A204.1 (cell line): ENCODE measurements around the gene SMARCD1.
A peak's percentile ranks its signal among the peaks of the same experiment; 100 is the strongest.
"Not testable (repeated sequence)": the region's sequence is repeated elsewhere in the genome, so short reads cannot be mapped to it uniquely, and the experiment has no call there.

Experiments
- FAIRE-seq: peaks from 2 replicates; lab custom pipeline; 2012; peaks lifted over from hg19 to GRCh38; lab: Jason Lieb, UNC

Gene SMARCD1

DNA sequence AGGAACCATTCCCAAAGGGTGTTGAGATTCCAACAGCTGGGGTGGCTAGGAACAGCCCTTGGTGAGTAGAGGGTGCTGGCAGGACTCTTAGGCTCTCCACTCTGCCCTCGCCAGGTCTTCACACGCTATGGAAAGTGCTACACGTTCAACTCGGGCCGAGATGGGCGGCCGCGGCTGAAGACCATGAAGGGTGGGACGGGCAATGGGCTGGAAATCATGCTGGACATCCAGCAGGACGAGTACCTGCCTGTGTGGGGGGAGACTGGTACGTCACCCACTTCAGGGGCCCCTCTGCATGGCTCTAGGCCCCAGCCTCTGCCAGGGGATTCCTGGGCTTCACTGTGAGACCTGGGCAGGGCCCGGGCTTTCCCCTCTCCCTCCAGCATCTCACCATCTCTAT, 8.0 kb upstream of the SMARCD1 start:
- no peak for FAIRE-seq

DNA sequence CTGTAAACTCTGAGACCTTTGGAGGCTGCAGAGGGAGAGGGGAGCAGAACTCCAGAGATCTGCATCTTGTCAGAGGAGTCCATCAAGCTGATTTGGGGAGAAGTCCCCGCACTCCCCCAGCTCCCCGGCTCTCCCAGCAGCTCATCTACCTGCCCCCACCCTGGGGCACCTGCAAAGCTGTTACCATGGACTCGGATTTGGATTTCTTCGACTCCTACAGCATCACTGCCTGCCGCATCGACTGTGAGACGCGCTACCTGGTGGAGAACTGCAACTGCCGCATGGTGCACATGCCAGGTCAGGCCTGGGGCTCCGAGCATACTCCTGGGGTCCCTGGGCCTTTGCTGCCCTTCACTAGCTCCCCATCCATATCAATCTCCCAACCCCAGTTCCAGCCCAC, 6.9 kb upstream of the SMARCD1 start:
- FAIRE-seq: no peak

DNA sequence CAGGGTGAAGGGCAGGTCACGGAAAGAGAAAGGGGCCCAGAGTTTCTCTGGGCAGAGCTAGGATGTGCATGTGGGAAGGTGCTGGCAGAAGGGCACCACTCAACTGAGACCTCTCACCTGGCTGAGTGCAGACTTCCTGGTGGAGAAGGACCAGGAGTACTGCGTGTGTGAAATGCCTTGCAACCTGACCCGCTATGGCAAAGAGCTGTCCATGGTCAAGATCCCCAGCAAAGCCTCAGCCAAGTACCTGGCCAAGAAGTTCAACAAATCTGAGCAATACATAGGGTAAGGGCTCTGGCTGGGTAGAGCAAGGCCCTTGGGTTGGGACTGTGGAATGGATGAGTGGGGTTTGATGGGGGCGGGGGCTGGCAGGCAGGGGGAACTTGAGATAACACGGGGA, 5.4 kb upstream of the SMARCD1 start:
- no peak for FAIRE-seq

DNA sequence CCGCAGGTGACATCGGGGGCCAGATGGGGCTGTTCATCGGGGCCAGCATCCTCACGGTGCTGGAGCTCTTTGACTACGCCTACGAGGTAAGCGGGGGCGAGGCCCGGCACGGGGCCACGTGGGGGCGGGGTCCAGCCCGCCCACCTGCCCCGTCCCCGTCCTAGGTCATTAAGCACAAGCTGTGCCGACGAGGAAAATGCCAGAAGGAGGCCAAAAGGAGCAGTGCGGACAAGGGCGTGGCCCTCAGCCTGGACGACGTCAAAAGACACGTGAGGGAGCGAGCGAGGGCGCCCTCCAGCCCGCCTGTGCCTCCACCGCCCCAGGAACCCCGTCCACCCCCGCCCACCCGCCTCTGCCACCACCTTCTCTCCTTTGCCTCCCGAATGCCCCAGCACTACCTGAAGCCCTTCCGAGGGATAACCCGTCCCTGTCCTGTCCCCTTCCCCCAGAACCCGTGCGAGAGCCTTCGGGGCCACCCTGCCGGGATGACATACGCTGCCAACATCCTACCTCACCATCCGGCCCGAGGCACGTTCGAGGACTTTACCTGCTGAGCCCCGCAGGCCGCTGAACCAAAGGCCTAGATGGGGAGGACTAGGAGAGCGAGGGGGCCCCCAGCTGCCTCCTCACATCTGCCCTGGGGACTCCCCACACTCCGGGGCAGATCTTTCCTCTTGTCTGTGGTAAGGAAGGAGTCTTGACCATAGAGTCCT, 3.9 kb upstream of the SMARCD1 start:
- no peak for FAIRE-seq

DNA sequence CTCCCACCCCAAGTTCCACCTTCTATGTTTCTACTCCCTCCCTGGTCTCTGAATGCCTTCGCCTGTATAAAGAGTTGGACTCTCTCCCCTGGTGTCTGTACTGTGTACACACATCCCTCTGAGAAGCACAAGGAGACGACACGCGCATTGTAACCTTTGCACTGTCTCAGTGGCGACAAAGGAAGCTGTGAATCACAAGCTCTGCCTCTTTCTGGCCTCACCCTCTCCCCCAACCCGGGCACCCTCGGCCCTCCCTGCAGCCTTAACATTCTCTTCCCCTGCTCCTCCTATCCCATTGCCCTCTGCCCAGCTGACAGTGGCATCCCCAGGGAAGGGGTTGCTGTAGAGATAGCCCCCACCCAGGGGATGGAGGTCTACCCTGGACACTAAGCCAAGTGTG, 2.5 kb upstream of the SMARCD1 start:
- no peak for FAIRE-seq

DNA sequence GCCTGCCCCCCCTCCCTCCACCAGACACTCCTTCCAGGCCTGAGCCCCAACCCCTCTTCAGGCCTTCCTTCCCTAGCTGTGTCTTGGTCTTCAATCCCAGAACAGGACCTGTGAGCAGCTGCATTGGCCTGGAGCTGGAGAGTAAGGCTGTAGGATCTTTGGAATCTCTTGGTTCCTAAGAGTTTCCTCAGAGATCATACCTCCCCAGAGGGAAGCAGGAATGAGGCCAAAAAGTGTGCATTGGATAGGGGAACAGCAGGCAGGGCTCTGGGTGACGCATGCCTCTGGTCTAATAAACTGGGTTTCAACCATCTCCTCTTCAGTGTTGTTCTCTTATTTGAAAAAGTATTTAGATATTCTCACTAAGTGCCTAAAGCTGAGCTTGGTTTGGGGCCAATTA, 1.8 kb upstream of the SMARCD1 start:
- no peak for FAIRE-seq

DNA sequence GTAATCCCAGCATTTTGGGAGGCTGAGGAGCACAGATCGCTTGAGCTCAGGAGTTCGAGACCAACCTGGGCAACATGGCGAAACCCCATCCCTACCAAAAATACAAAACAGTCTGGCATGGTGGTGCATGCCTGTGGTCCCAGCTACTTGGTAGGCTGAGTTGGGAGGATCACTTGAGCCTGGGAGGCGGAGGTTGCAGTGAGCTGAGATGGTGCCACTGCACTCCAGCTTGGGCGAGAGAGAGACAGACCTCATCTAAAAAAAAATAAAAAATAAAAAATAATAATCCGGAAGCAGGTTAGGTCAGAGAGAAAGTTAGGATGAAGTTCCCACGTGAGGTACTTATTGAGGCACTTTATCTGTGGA, 750 bp upstream of the SMARCD1 start:
- FAIRE-seq: not testable (repeated sequence)

DNA sequence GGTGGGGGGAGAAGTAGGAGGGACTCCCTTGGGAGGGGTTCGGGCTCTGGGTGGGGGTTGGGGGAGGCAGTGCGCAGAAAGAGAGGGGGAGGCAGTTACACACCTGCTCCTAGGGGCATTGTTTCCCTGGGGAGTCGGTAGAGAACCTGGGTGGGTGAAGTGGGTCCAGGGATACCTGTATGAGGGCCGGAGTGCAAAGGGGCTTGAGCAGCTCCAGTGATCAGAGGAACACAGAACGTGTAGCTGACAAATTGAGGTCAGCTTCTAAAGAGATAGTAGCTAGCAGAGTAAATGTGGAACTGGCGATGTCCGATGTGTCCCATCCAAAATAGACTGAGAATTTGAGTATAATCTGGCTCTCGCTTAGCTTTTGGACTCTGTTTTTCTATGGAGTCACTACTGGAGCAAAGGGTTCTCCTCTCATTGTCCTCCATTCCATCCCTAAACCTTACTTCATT, 502 bp downstream of the SMARCD1 start:
- no peak for FAIRE-seq

DNA sequence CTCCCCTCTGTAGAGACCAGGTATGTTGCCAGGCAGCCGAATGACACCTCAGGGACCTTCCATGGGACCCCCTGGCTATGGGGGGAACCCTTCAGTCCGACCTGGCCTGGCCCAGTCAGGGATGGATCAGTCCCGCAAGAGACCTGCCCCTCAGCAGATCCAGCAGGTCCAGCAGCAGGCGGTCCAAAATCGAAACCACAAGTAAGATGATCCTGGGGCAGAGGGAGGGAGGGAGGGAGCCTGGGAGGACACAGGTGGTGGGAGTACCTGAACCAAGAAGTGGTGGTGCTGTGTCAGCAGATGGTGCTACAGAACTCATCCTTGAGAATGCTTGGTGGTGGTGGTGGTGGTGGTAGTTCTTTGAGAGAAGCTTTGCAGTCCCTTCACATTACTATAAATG, 1.0 kb downstream of the SMARCD1 start:
- no peak for FAIRE-seq

DNA sequence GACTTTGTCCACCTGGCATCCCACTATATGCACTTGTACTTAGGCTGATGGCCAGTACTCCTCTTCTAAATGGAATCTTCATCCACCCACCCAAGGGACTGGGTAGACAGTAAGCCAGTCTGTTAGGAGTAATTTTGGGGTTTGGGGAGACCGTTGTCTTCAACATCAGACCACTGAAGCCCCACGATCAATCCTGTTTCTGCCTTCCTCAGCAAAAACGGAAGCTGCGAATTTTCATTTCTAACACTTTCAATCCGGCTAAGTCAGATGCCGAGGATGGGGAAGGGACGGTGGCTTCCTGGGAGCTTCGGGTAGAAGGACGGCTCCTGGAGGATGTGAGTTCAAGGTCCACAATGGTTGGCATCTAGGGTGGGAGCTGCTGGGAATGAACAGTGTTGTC, 2.0 kb downstream of the SMARCD1 start:
- no peak for FAIRE-seq

DNA sequence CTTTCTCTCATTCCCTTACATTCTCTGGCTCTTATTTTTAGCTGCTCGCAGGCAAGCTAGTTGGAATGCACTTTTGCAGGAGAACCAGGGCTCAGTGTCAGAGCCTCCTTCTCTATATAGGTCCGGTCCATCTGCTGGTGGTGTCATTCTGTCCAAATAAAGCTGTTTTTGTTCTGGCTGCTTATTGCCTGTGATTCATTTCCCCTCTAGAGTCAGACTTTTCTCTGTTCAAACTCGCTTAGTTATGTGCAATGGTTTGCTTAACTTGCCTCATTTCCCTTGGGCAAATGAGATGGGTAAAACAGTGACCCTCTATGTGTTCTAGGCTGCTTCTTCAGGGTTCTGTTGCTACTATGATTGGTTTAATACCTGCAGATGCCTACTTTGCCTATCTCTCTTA, 2.9 kb downstream of the SMARCD1 start:
- FAIRE-seq: no peak

DNA sequence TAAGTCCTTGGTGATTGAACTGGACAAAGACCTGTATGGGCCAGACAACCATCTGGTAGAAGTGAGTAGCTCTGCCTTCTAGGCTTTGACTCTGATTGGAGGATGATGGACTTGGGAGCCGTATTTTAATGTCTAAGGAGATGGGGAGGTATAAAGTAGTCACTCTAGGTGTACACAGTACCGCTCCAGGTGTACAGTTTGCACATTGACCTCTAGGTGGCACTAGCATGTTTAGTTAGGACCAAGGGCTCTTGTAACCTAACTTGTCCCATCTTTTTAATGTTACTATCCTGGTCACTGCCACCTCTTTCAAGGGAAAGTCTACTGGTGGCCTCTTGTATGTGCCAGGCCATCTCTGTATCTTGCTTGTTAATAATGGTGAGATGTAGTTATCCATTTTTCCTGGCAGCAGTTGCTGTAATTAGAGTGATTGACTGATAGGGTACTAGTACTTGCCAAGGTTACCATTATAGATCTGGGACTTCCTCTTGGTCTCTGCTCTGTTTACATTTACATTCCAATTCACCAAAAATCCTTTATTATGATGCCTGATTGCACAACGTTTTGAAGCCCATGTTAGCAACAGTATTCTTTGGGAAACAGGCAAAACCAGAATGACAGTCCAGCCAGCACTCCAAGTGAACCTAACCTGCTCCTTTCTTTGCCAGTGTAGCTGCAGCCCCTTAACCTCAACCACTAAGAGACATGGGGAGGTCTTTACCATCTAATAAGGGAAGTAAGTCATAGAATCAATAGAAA, 3.6 kb downstream of the SMARCD1 start:
- FAIRE-seq: no peak

DNA sequence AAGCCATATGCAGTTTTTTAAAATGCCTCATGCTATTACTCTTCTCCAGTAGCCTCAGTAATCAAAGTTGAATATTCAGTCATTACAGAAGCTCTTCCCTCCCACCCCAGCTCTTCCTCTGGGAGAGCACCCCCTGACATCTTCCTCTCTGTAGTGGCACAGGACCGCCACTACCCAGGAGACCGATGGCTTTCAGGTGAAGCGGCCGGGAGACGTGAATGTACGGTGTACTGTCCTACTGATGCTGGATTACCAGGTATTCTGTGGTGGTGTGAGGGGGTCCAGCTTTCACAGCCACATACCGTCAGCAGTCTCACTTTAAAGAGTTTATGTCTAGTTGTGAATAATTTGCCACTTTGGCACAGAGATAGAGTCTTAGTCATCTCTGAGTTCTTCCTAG, 4.6 kb downstream of the SMARCD1 start:
- no peak for FAIRE-seq

DNA sequence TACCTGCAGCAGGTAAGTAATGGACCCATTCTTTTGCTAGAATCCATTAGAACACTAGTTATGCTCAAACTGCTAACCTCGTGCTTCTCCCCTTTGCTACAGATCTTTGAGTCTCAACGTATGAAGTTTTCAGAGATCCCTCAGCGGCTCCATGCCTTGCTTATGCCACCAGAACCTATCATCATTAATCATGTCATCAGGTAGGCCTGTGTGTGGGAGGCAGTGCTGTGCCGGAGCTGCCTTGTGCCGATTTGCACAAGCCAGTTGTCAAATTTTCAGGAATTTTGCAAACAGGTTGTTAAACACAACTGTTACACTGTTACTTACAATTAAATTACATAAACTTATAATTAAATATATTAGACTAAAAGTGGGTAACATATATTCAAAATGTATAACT, 5.2 kb downstream of the SMARCD1 start:
- no peak for FAIRE-seq

DNA sequence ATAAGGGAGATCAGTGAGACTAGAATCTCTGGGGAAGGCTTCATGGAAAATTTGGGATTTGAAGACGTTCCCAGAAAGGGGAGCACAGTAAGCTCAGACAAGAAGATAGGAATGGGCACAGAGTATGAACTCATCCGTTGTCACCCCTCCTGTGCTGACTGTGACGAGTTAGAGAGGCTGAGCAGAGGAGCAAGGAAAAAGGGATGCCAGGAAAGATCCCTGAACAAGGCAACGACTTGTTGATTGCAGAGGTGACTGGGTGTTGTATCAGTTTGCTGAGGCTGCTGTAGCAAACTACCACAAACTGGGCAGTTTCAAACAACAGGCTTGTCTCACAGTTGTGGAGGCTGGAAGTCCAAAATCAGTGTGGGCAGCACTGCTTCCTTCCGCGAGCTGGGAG, 12.8 kb downstream of the SMARCD1 start:
- no peak for FAIRE-seq

DNA sequence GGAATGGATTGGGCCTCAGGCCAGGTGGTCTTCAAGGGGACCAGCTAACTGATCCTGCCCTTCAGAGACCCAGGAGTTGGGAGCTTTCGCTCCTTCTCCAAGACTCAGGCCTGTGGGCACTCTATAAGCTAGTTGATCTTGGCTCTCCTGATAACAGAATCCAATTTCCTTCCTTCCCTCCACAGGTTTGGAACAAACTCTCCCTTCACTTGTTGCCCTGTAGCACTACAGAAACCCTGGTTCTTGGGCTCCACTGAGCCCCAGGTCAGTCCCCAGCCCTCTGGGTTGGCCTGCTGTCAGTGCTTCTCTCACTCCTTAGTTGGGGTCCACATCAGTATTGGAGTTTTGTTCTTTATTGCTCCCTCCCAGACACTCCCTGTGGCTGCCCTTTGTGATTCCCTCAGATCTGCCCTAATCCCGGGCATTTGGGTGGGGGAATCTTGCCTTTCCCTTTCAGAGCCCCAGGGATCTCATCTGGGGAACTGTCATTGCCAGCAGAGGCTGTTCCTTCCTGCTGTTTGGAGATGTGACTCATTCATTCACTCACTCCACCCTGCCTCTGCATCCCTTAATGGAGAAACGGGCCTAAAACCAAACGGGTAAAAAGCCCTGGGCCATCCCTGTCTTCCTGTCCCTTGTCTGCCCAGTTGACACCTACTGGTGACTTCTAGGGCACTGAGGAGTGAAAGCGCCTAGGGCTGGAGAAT, 14.3 kb downstream of the SMARCD1 start:
- no peak for FAIRE-seq

DNA sequence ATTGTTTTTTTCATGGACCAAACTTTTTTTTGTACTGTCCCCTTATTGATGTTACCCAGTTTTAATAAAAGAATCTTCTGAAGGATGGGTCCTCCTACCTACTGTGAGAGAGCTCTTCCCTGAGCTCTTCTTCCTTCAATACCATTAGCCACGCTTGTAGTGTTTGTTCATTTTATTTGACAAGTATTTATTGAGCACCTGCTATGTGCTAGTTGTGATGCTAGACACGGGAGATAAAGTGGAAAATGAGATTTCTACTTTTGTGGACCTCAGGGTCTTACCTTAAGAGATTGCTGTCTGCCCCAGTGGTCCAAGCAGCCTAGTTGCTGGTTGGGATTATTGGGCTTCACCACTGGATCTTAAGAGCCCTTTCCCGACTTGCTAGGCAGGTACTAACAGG, 15.4 kb downstream of the SMARCD1 start:
- no peak for FAIRE-seq

DNA sequence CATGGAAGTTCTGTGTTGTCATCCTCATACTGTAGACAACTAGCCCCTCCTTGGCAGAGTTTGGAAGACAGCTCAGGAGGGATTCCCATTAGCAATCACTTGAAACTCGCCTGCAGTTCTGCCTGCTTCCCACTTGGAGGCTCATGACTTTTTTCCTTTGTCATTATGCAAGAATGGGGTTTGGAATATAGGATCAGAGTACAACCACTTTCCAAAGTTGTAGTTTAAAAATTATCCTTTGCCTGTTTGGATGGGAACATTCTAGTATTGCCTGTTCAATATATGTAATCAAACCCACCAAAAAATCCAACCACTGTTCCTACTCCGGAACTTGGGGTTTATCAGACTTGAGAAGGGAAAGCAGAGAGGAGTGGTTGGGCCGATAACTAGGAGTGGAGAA, 16.5 kb downstream of the SMARCD1 start:
- FAIRE-seq: peak; percentile 63

DNA sequence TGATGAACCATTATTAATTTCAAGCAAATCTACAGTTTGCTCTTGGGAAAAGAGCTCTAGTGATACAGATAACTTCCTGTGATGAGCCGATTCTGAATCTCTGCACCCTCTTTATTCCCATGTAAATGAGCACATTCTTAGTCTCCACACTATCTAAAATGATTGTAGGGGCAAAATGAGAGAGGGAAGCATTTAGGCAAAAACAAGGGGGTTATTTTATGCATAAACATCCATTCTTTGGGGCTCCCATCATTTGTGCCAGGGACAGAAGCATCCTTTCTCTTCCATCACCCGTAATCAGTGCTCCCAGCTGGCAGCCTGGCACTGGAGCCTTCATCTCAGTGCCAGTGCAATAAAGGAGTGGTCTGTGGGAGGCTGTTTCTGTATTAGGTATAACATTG, 17.0 kb downstream of the SMARCD1 start:
- no peak for FAIRE-seq

DNA sequence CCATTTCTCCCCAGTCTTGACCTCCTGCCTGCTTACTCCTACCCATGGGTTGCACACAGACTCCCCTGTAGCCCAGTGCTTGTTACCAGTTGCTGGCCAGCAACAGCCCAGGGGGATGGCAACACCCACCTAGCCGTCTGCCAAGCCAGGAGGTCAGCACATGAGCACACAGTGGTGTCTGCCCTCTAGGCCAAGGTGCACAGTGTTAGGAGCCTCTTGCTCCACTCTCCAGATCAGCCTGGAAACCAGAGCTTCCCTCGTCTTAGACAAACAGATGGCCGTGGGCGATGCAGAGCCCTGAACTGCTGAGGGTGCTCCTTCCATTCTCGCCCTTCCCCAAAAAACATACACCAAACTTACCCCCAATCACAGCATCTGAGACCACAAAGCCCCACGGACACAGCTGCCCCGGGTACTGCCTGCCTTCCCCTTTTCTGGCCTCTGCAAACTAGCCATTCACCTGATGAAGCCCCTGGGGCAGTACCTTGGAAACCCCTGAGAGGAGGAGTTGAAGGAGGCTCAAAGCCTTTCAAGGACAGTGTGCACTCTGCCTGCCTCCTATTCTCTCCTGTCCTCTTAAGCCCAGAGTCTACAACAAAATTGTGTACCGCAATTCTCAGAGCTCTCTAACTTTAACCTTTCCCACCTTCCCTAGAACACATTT, 17.6 kb downstream of the SMARCD1 start:
- no peak for FAIRE-seq

DNA sequence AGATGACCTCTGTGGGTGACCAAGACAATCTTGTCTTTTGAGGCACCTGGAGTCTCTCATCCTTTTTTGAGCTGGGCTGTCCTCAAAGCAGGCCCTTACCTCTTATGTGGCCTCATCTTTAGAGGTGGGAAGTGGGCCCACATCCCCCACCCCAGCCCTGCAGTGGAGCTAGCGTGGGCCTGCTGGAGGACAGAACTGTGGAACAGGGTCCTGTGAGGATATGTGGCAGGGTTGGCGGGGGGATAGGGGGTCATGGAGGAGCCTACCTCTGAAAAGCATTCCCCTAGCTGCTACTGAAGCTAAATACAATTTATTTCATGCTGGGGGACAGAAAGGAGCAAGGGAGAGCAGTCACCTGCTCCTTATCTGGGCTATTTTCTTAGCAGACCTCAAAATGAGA, 18.2 kb downstream of the SMARCD1 start:
- no peak for FAIRE-seq

DNA sequence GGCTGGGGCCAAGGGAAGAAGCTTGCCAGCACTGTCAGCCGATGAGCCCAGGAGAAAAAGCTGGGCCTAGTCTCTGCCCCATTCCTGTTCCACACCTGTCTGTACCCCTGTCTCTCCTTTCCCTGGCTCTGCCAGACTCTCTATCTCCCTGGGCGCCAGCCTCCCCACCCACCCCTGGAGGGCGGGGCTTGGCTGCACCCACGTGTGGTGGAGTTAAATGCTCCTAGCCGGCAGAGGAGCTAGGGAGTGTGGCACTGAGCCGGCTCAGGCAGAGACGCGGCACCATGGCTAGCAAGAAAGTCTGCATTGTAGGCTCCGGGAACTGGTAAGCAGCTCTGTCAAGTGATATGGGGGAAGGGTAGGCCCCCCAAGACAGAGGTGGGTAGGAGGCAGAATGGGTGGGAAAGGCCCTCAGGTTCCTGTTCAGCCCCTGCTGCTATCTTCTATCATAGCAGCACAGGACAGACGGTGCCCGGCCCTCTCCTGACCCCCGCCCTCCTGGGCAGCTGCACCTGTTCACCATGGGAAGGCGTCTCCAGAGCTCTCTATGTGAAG, 18.7 kb downstream of the SMARCD1 start, which contains the start of gene GPD1:
Gene GPD1 (plus strand): TSS at position 242 of the 555 bp plus-strand sequence. CDS start 43 bp downstream, at position 285.
- FAIRE-seq: no peak
